Body of pancreas (tissue), 4 donors: Measurements from ENCODE around the gene C15orf61.

Source experiments
- CTCF ChIP-seq, 7 experiments: fragments of 450-650 bp in 4 of 7; fragments of 200-600 bp in 3 of 7; sonication (generic) in 3 of 7; IDR thresholded peaks; one replicate each; pipeline ENCODE4 v1.5.1; 2016 to 2019; ENCODE audit warnings: antibody characterized with exemption in 7 of 7
- POLR2A ChIP-seq, 3 donors: fragments of 450-650 bp; IDR thresholded peaks; one replicate each; pipeline ENCODE4 v1.6.1; 2016; ENCODE audit warnings: antibody characterized with exemption in 3 of 3, mild to moderate bottlenecking in 2 of 3

- TF ChIP-seq POLR2A (IDR thresholded peaks at IDR 0.05) (no peak), CTCF (IDR thresholded peaks at IDR 0.05) (no peak)
Measured at GRCh38 chr15:67515090-67515489, 5.8 kb upstream of the C15orf61 start.
